Caco-2 (cell line): ENCODE results near the gene WWTR1. TPM values are rescaled to one million over a fixed set of nuclear protein-coding genes. Genes with fewer than 3 reads are reported as not detected.

Experiments
- BruUV-seq: library from RNA; stranded (reverse); fragments of 400-500 nt; replicated peaks from 2 replicates; lab custom pipeline; 2021; lab: Mats Ljungman, UMichigan
- CTCF ChIA-PET: fragments of 300-600 bp; sonication (Branson Sonifier 250); formaldehyde crosslinking; loops from one replicate; lab custom pipeline; 2022; ENCODE audit warnings: antibody characterized with exemption; lab: Charles Lee
- POLR2A ChIA-PET: fragments of 300-600 bp; sonication (Branson Sonifier 250); formaldehyde crosslinking; loops from one replicate; lab custom pipeline; 2022; ENCODE audit warnings: antibody characterized with exemption; lab: Charles Lee
- DNase-seq, 2 experiments: peaks; one replicate each; pipeline versions ENCODE4 v3.0.0 to v3.0.0-alpha.2; 2020 to 2022
- H3K27me3 ChIP-seq: replicated peaks from 2 replicates; pipeline ENCODE4 v1.6.0; 2011; ENCODE audit warnings: low read length; ENCODE audit not compliant: control insufficient read depth, insufficient read depth
- H3K36me3 ChIP-seq: 2 replicates; pipeline ENCODE4 v1.5.1; 2011; ENCODE audit warnings: low read length; ENCODE audit not compliant: control insufficient read depth, insufficient read depth
- H3K4me1 ChIP-seq: fragments of 250-450 bp; sonication (Bioruptor Pico); 2 replicates; pipeline ENCODE4 v1.5.1; 2020; ENCODE audit warnings: mild to moderate bottlenecking
- H3K4me3 ChIP-seq: 2 replicates; pipeline ENCODE4 v1.5.1; 2011; ENCODE audit warnings: low read depth, mild to moderate bottlenecking, control low read depth, low read length
- H3K9me3 ChIP-seq: fragments of 250-450 bp; sonication (Bioruptor Pico); 2 replicates; pipeline ENCODE4 v1.5.1; 2020; ENCODE audit warnings: mild to moderate bottlenecking, moderate library complexity
- H3K27ac Mint-ChIP-seq: one replicate; pipeline ENCODE4 v1.8.0; 2022; ENCODE audit warnings: mixed read lengths; ENCODE audit not compliant: unreplicated experiment
- H3K27me3 Mint-ChIP-seq: one replicate; pipeline ENCODE4 v1.8.0; 2022; ENCODE audit warnings: mixed read lengths; ENCODE audit not compliant: insufficient read depth, unreplicated experiment
- H3K36me3 Mint-ChIP-seq: one replicate; pipeline ENCODE4 v1.8.0; 2022; ENCODE audit warnings: mild to moderate bottlenecking, mixed read lengths; ENCODE audit not compliant: insufficient read depth, unreplicated experiment
- H3K4me1 Mint-ChIP-seq: one replicate; pipeline ENCODE4 v1.8.0; 2022; ENCODE audit warnings: low read depth, mixed read lengths; ENCODE audit not compliant: unreplicated experiment
- H3K4me3 Mint-ChIP-seq: one replicate; pipeline ENCODE4 v1.8.0; 2022; ENCODE audit warnings: mild to moderate bottlenecking, moderate library complexity, mixed read lengths; ENCODE audit not compliant: unreplicated experiment
- H3K9me3 Mint-ChIP-seq: one replicate; pipeline ENCODE4 v1.8.0; 2022; ENCODE audit warnings: mixed read lengths; ENCODE audit not compliant: unreplicated experiment
- CTCF ChIP-seq, 2 experiments: fragments of 200-600 bp in 1 of 2; IDR thresholded peaks; 1 replicate in 1 of 2; 2 replicates in 1 of 2; pipeline versions ENCODE4 v1.5.1 to v1.8.0; 2011 to 2022; ENCODE audit warnings: antibody characterized with exemption in 1 of 2, control low read depth in 1 of 2, inconsistent platforms in 1 of 2, low read depth in 1 of 2, low read length in 1 of 2, mild to moderate bottlenecking in 1 of 2, moderate library complexity in 1 of 2; ENCODE audit not compliant: insufficient read depth in 1 of 2, severe bottlenecking in 1 of 2, unreplicated experiment in 1 of 2
- intact Hi-C: fragments of 100-400 bp; cut with micrococcal nuclease; formaldehyde crosslinking; loops from one replicate; pipeline ENCODE4 v1.10.0; 2022; ENCODE audit not compliant: unreplicated experiment
- total RNA-seq: library from RNA; stranded (reverse); gene quantifications from 2 replicates; pipeline ENCODE4 v1.2.3, GENCODE V29; 2022

WWTR1 gene
- total RNA-seq, 1 experiment from 2014 or later: 16.2 TPM

DNA sequence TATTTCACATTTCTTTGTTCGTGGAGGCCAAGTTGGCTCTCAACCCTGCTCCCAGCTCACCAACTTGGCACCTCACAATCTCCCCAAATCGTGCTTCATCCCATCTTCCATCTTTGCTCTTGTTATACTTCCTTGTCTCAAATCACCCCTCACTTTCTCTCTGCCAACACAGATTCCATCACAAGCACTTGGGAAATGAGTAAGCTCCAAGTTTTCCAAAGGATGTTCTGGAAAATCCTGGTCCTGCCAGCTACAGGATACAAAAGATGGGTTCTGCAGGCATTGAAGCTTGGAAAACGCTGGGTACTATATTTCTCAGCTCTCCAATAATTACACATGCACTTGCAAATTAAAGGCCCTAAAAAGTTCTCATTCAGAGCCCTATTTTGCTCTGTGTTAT is 187.4 kb downstream of the WWTR1 start:
- no peaks in the 10 kb centered on the region for H3K9me3 ChIP-seq
- CTCF ChIA-PET: no interaction called here
- no peaks in the 10 kb centered on the region for H3K27me3 ChIP-seq
- no peak overlapping the region for H3K4me3 ChIP-seq
- no peak overlapping the region for H3K27ac Mint-ChIP-seq
- H3K36me3 Mint-ChIP-seq: no peaks in the 10 kb centered on the region
- H3K4me1 ChIP-seq: peaks cover 23% of the 10 kb centered on the region
- no peak for TF ChIP-seq CTCF (IDR thresholded peaks at IDR 0.05; ENCODE audit: insufficient read depth in 1 of 2, low read depth in 1 of 2, low read length in 1 of 2, severe bottlenecking in 1 of 2, unreplicated experiment in 1 of 2)
- H3K4me1 Mint-ChIP-seq: peaks cover 29% of the 10 kb centered on the region
- intact Hi-C loops: no loop called here
- H3K9me3 Mint-ChIP-seq: no peaks in the 10 kb centered on the region
- H3K36me3 ChIP-seq: no peaks in the 10 kb centered on the region
- no TSS peak for BruUV-seq
- H3K27me3 Mint-ChIP-seq: no peaks in the 10 kb centered on the region
- POLR2A ChIA-PET: no interaction called here
- H3K4me3 Mint-ChIP-seq: no peak overlapping the region
- no peak for DNase-seq

DNA sequence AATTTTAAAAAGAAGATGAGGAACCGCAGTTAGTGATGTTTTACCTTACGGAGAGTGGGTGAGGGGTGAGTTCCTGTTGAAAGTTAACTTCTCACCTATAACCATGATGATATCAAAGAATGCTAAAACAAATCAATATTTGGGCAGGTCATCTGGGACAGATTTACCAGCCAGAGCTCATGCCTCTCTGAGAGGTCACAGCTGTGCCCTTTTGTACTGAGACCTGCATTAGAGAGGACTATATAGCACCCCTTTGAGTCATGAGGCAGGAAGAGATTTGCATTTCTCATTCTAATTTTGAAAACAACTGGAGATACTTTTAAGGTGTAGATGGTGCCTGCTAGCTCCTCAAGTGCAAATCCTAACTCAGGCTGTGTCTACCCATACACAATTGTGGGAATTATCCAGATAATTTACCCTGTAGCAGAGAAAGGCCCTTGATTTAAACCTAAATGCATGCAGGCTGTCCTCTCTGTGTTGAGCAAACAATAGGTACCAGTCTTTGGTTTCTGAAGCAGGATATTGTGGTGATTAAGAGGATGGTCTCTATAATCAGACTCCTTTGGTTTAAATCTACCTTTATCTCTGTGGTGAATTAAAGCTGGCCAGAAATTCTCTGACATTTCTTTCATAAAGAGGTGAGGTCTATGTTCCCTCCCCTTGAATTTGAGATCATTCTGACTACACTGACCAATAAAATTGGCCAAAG is 189.2 kb downstream of the WWTR1 start:
- Histone ChIP-seq H3K4me1 (peaks cover 9% of the 10 kb centered on the region), H3K4me3 (no peak overlapping the region), H3K36me3 (no peaks in the 10 kb centered on the region), H3K9me3 (no peaks in the 10 kb centered on the region), H3K27me3 (no peaks in the 10 kb centered on the region)
- intact Hi-C loops: no loop called here
- no peak overlapping the region for H3K4me3 Mint-ChIP-seq
- H3K9me3 Mint-ChIP-seq: no peaks in the 10 kb centered on the region
- H3K27ac Mint-ChIP-seq: no peak overlapping the region
- CTCF ChIA-PET: no interaction called here
- H3K36me3 Mint-ChIP-seq: no peaks in the 10 kb centered on the region
- no peak for TF ChIP-seq CTCF (IDR thresholded peaks at IDR 0.05; ENCODE audit: insufficient read depth in 1 of 2, low read depth in 1 of 2, low read length in 1 of 2, severe bottlenecking in 1 of 2, unreplicated experiment in 1 of 2)
- H3K4me1 Mint-ChIP-seq: peaks cover 25% of the 10 kb centered on the region
- POLR2A ChIA-PET: no interaction called here
- no peak for DNase-seq
- no TSS peak for BruUV-seq
- H3K27me3 Mint-ChIP-seq: no peaks in the 10 kb centered on the region

Other genes with a start within 250 kb of the WWTR1 start
- 1.9 and 2.7 TPM in 2 replicates for gene TM4SF4, start 183.3 kb downstream of the WWTR1 start, total RNA-seq
- 42.6 and 43.3 TPM in 2 replicates for gene COMMD2, start 94.5 kb upstream of the WWTR1 start, total RNA-seq
- gene ANKUB1, start 134.5 kb upstream of the WWTR1 start, total RNA-seq: not detected in 2 replicates
- gene RNF13, start 155.2 kb upstream of the WWTR1 start, total RNA-seq: 35.6 and 44.2 TPM in 2 replicates